SK-N-SH treated with all-trans-retinoic acid at 6 μM for 48 hours (cell line): ENCODE results near the gene HAPLN2.

Experiments used
- CSDC2 ChIP-seq: fragments of 250-450 bp; sonication (Bioruptor Pico); IDR thresholded peaks from 2 replicates; pipeline ENCODE4 v1.5.0; 2020; ENCODE audit warnings: mild to moderate bottlenecking, moderate library complexity
- TCF4 ChIP-seq: fragments of 250-450 bp; sonication (Bioruptor Pico); IDR thresholded peaks from 2 replicates; pipeline ENCODE4 v1.8.0; 2021; ENCODE audit warnings: mild to moderate bottlenecking, moderate library complexity, borderline replicate concordance
- ZFP3 ChIP-seq: fragments of 250-450 bp; sonication (Bioruptor Pico); IDR thresholded peaks from 2 replicates; pipeline ENCODE4 v1.5.0; 2020; ENCODE audit warnings: mild to moderate bottlenecking, moderate library complexity
- TF ChIP-seq, protein P1 (sequence below): fragments of 250-450 bp; sonication (Bioruptor Pico); IDR thresholded peaks from 2 replicates; pipeline ENCODE4 v1.8.0; 2020; ENCODE audit warnings: mild to moderate bottlenecking, moderate library complexity, borderline replicate concordance

GRCh38 chr1:156582388-156583017 is 36.7 kb upstream of the HAPLN2 start:
- TF ChIP-seq, protein P1, sequence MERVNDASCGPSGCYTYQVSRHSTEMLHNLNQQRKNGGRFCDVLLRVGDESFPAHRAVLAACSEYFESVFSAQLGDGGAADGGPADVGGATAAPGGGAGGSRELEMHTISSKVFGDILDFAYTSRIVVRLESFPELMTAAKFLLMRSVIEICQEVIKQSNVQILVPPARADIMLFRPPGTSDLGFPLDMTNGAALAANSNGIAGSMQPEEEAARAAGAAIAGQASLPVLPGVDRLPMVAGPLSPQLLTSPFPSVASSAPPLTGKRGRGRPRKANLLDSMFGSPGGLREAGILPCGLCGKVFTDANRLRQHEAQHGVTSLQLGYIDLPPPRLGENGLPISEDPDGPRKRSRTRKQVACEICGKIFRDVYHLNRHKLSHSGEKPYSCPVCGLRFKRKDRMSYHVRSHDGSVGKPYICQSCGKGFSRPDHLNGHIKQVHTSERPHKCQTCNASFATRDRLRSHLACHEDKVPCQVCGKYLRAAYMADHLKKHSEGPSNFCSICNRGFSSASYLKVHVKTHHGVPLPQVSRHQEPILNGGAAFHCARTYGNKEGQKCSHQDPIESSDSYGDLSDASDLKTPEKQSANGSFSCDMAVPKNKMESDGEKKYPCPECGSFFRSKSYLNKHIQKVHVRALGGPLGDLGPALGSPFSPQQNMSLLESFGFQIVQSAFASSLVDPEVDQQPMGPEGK (CRISPR knock-in tag) = no peak
- TF ChIP-seq ZFP3 = no peak
- TF ChIP-seq TCF4 (CRISPR knock-in tag) = no peak
- TF ChIP-seq CSDC2 (CRISPR knock-in tag) = no peak
